Measurements from ENCODE around the gene COMMD2. TPM values are rescaled to one million over a fixed set of nuclear protein-coding genes. Genes with fewer than 3 reads are reported as not detected.

Gene COMMD2
- total RNA-seq, 1 experiment from 2014 or later, result 64.9 TPM

DNA sequence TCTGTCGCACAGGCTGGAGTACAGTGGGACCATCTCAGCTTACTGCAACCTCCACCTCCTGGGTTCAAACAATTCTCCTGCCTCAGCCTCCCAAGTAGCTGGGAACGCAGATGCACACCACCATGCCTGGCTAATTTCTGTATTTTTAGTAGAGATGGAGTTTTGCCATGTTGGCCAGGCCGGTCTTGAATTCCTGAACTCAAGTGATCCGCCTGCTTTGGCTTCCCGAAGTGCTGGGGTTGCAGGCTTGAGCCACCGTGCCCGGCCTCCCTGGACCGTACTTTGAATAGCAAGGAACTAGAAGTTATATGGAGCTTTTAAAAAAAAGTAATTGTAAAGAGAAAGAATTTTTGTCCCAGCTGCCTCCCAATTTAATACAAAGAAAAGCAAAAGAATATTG, 48.4 kb upstream of the COMMD2 start:
- no CpG with 5 or more reads among the region's 8 CpGs for WGBS (ENCODE audit: extremely low coverage, insufficient read length, low lambda C conversion rate)

More for the DNA sequence above, 48.4 kb upstream of the COMMD2 start:
- Histone ChIP-seq H4K5ac (ENCODE audit: insufficient read length, low read depth, low read length) (no peak overlapping the region), H2BK12ac (ENCODE audit: insufficient read length, low read depth, low read length) (no peak overlapping the region), H3K9me3 (ENCODE audit: control insufficient read depth, low read depth, low read length) (no peaks in the 10 kb centered on the region), H3K27ac (ENCODE audit: insufficient read length, low read depth, low read length) (no peak overlapping the region), H2BK20ac (ENCODE audit: low read depth, low read length, poor library complexity, severe bottlenecking) (no peak overlapping the region), H3K23ac (ENCODE audit: insufficient read length, low read depth, low read length) (no peak overlapping the region), H3K79me1 (ENCODE audit: insufficient read depth, low read depth, low read length, poor library complexity, severe bottlenecking) (no peaks in the 10 kb centered on the region), H3K18ac (ENCODE audit: insufficient read length, low read depth, low read length) (no peak overlapping the region), H4K20me1 (ENCODE audit: control insufficient read depth, insufficient read depth, insufficient read length) (no peaks in the 10 kb centered on the region), H2BK5ac (ENCODE audit: insufficient read length, low read length) (no peak overlapping the region), H3T11ph (ENCODE audit: low read length) (no peak overlapping the region), H2BK15ac (ENCODE audit: low read depth, low read length) (no peak overlapping the region), H3K27me3 (ENCODE audit: insufficient read depth, low read length) (no peaks in the 10 kb centered on the region), H3K4ac (ENCODE audit: low read depth, low read length) (no peak overlapping the region), H3K79me2 (ENCODE audit: insufficient read depth, low read length) (no peaks in the 10 kb centered on the region), H2AK5ac (ENCODE audit: insufficient read length, low read length) (no peak overlapping the region), H4K91ac (ENCODE audit: insufficient read length, low read depth, low read length) (no peak overlapping the region), H2BK120ac (ENCODE audit: low read depth, low read length, poor library complexity, severe bottlenecking) (no peak overlapping the region), H4K8ac (replicated peaks; ENCODE audit: insufficient read length, low read depth, low read length) (no peak overlapping the region), H3K4me1 (ENCODE audit: insufficient read depth, low read length) (no peaks in the 10 kb centered on the region), H3K23me2 (ENCODE audit: insufficient read length, low read depth, low read length, poor library complexity, severe bottlenecking) (no peaks in the 10 kb centered on the region), H2AFZ (ENCODE audit: low read length) (no peak overlapping the region), H3K14ac (ENCODE audit: insufficient read depth, low read length) (no peak overlapping the region), H3K56ac (ENCODE audit: insufficient read length, low read depth, low read length) (no peak overlapping the region), H3K9ac (ENCODE audit: extremely low read depth, insufficient read length, low read length) (no peak overlapping the region), H3K4me2 (ENCODE audit: insufficient read depth, insufficient read length, low read length) (no peak overlapping the region)
- Mint-ChIP-seq H3K36me3 (ENCODE audit: insufficient read depth in 1 of 3, low read depth in 3 of 3) (no peaks in the 10 kb centered on the region), H3K4me3 (no peak overlapping the region), H3K27ac (no peak overlapping the region), H3K27me3 (ENCODE audit: low read depth) (no peaks in the 10 kb centered on the region; the same call in none of the 2 replicates), H3K4me1 (no peaks in the 10 kb centered on the region), H3K9me3 (no peaks in the 10 kb centered on the region; a peak in 2 of 5 replicates)
- TF ChIP-seq CTCF (conservative IDR thresholded peaks at IDR 0.05), result no peak
- no peak for DNase-seq
